HFFc6 (cell line): Measurements from ENCODE around the gene MFNG. TPM values are rescaled to one million over a fixed set of nuclear protein-coding genes. Genes with fewer than 3 reads are reported as not detected.

Experiments used
- DNase-seq: peaks from one replicate; pipeline ENCODE4 v3.0.0-alpha.2; 2018
- H3K27ac Mint-ChIP-seq: 2 replicates; pipeline ENCODE4 v1.8.0; 2020; ENCODE audit warnings: mild to moderate bottlenecking, mixed read lengths
- H3K27me3 Mint-ChIP-seq: 2 replicates; pipeline ENCODE4 v1.8.0; 2021; ENCODE audit warnings: mild to moderate bottlenecking, moderate library complexity, mixed read lengths; ENCODE audit not compliant: insufficient read depth
- H3K36me3 Mint-ChIP-seq: 2 replicates; pipeline ENCODE4 v1.8.0; 2021; ENCODE audit warnings: low read depth, mixed read lengths
- H3K4me1 Mint-ChIP-seq: 2 replicates; pipeline ENCODE4 v1.8.0; 2020; ENCODE audit warnings: low read depth, mixed read lengths
- H3K4me3 Mint-ChIP-seq: 2 replicates; pipeline ENCODE4 v1.8.0; 2020; ENCODE audit warnings: mild to moderate bottlenecking, moderate library complexity, mixed read lengths
- H3K9me3 Mint-ChIP-seq: 2 replicates; pipeline ENCODE4 v1.8.0; 2020; ENCODE audit warnings: mild to moderate bottlenecking, mixed read lengths
- CTCF ChIP-seq: fragments of 200-600 bp; sonication (generic); IDR thresholded peaks from 2 replicates; pipeline ENCODE4 v1.5.0; 2021; ENCODE audit warnings: antibody characterized with exemption, mild to moderate bottlenecking
- total RNA-seq, 6 experiments: library from RNA; stranded (reverse); fragmentation: NEBNext Ultra II Directional; extraction: Animal tissue kit (Norgen Biotek cat#: 25700); gene quantifications; 2 replicates in 1 of 6; 3 replicates in 5 of 6; pipeline ENCODE4 v1.2.3, GENCODE V29; 2021

The MFNG gene
- total RNA-seq, 6 experiments from 2014 or later, result not detected

GRCh38 chr22:37476389-37477329 is 9.5 kb downstream of the MFNG start:
- no peak overlapping the region for H3K4me3 Mint-ChIP-seq
- no peak for DNase-seq
- no peaks in the 10 kb centered on the region for H3K36me3 Mint-ChIP-seq
- H3K27me3 Mint-ChIP-seq, result peaks cover 21% of the 10 kb centered on the region
- no peaks in the 10 kb centered on the region; the same call in 1 of the 2 replicates for H3K4me1 Mint-ChIP-seq
- H3K27ac Mint-ChIP-seq, result no peak overlapping the region
- no peaks in the 10 kb centered on the region for H3K9me3 Mint-ChIP-seq
- no peak for TF ChIP-seq CTCF

- Mint-ChIP-seq H3K4me3 (no peak overlapping the region), H3K4me1 (no peaks in the 10 kb centered on the region; the same call in 1 of the 2 replicates), H3K36me3 (no peaks in the 10 kb centered on the region), H3K9me3 (no peaks in the 10 kb centered on the region), H3K27ac (no peak overlapping the region), H3K27me3 (peaks cover 26% of the 10 kb centered on the region)
- TF ChIP-seq CTCF, result no peak
- no peak for DNase-seq
Measured at GRCh38 chr22:37474447-37475090, 11.6 kb downstream of the MFNG start.

GRCh38 chr22:37473437-37473946 is 12.7 kb downstream of the MFNG start:
- H3K36me3 Mint-ChIP-seq, result no peaks in the 10 kb centered on the region
- no peak overlapping the region for H3K27ac Mint-ChIP-seq
- H3K27me3 Mint-ChIP-seq, result peaks cover 20% of the 10 kb centered on the region
- no peak for DNase-seq
- no peaks in the 10 kb centered on the region; the same call in 1 of the 2 replicates for H3K4me1 Mint-ChIP-seq
- no peaks in the 10 kb centered on the region for H3K9me3 Mint-ChIP-seq
- H3K4me3 Mint-ChIP-seq, result no peak overlapping the region
- TF ChIP-seq CTCF, result no peak

GRCh38 chr22:37472418-37473006 is 13.7 kb downstream of the MFNG start:
- peak; percentile 84 for TF ChIP-seq CTCF
- H3K36me3 Mint-ChIP-seq, result no peaks in the 10 kb centered on the region
- no peak overlapping the region for H3K27ac Mint-ChIP-seq
- H3K27me3 Mint-ChIP-seq, result peaks cover 29% of the 10 kb centered on the region
- DNase-seq, result no peak
- H3K4me3 Mint-ChIP-seq, result no peak overlapping the region
- H3K4me1 Mint-ChIP-seq, result no peaks in the 10 kb centered on the region; the same call in 1 of the 2 replicates
- no peaks in the 10 kb centered on the region for H3K9me3 Mint-ChIP-seq

- H3K4me1 Mint-ChIP-seq, result no peaks in the 10 kb centered on the region; the same call in 1 of the 2 replicates
- no peak for TF ChIP-seq CTCF
- H3K4me3 Mint-ChIP-seq, result no peak overlapping the region
- peaks cover 34% of the 10 kb centered on the region for H3K27me3 Mint-ChIP-seq
- DNase-seq, result no peak
- no peaks in the 10 kb centered on the region for H3K9me3 Mint-ChIP-seq
- H3K36me3 Mint-ChIP-seq, result no peaks in the 10 kb centered on the region
- no peak overlapping the region for H3K27ac Mint-ChIP-seq
Measured at GRCh38 chr22:37471727-37472417, 14.3 kb downstream of the MFNG start.
